SIG-M5 (cell line): ENCODE measurements around the gene LIPC.

Source experiments
- DNase-seq: peaks from one replicate; lab custom pipeline; 2025; lab: John Stamatoyannopoulos, UW

LIPC gene

GRCh38 chr15:58554758-58555157 is 123.0 kb downstream of the LIPC start:
- DNase-seq = no peak

GRCh38 chr15:58555162-58556027 is 123.6 kb downstream of the LIPC start:
- no peak for DNase-seq

DNA sequence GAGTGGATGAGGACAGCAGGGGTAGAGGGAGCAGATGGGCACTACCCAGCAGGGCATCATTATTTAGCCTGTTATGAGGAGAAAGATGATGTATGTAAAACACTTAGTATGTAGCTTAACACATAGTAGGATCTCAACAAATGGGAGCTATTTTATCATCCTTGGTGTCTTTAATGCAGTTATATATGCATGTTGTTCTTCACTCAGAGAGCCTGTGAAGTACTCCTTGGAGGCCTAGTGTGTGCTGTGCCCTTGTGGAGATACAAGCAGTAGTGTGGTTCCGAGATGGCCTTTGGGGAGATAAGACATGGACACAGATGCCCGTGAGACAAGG is 124.2 kb downstream of the LIPC start:
- no peak for DNase-seq

DNA sequence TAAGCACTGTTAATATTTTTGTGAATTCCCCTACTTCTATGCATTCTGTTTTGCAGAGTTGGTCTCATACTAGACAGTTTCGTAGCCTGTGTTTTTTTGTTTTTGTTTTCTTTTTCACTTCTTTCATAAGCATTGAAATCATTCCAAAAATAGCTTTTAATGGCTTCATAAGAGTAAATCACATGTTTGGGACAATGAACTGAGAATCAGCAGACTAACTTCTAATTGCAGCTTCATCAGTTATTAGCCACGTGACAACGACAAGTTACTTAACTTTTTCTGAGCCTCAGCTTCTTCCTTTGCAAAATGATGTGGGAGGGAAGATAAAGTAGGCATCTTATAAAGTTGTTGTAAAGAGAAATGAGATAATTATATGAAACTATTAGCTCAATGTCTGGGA is 124.8 kb downstream of the LIPC start:
- DNase-seq = no peak

- no peak for DNase-seq
Measured at GRCh38 chr15:58558777-58559176, 127.0 kb downstream of the LIPC start.

GRCh38 chr15:58559904-58560588 is 128.3 kb downstream of the LIPC start:
- no peak for DNase-seq

DNA sequence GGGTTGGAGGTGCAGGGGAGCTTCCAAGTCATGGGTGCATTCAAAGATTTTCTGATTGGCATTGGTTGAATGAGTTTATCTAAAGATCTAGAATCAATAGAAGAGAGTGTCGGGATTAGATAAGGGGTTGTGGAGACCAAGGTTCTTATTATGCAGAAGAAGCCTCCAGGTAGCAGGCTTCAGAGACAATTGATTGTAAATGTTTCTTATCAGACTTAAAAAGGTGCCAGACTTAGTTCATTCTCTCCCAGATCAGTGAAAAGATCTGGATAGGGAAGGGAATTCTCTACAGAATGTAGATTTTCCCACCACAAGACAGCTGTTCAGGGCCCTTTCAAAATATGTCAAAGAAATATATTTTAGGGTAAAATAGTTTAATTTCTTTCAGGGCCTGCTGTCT is 129.5 kb downstream of the LIPC start:
- no peak for DNase-seq

DNA sequence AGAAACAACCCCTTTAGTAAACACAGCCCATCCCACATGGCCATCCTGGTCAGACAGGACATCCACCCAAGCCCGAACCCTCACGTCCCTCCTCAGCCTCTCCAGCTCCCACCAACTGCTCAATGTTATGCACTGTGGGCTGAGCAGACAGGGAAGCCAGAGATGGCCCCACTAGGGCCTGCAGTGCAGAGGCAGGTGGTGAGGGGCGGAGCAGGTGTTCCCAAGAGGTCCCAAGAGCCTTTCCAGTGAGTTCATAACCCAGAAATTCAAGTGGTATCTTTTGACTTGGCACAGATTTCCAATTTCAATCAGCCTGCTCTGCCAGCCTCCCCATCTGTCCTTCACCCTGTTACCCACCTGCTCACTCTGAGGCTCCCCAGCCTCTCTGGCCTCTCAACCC is 130.3 kb downstream of the LIPC start:
- no peak for DNase-seq

- DNase-seq = no peak
Measured at GRCh38 chr15:58564981-58565380, 133.2 kb downstream of the LIPC start.

- DNase-seq = no peak
Measured at GRCh38 chr15:58565619-58566018, 133.8 kb downstream of the LIPC start.

- no peak for DNase-seq
Measured at GRCh38 chr15:58566029-58566428, 134.2 kb downstream of the LIPC start.

GRCh38 chr15:58568157-58568571 is 136.4 kb downstream of the LIPC start:
- DNase-seq = no peak

DNA sequence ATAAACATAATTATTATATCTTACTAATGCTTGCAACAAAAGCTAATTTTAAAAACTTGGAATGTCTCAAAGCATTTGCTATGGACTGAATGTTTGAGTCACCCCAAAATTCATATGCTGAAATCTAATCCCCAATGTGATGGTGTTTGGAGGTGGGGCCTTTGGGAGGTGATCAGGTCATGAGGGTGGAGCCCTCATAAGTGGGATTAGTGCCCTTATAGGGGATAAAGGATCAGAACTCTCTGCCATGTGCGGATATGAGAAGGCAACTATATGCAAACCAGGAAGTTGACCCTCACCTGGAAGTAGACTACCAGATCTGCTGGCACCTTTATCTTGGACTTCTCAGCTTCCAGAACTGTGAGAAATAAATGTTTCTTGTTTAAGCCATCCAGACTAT is 137.7 kb downstream of the LIPC start:
- no peak for DNase-seq

- no peak for DNase-seq
Measured at GRCh38 chr15:58571491-58571890, 139.7 kb downstream of the LIPC start.

DNA sequence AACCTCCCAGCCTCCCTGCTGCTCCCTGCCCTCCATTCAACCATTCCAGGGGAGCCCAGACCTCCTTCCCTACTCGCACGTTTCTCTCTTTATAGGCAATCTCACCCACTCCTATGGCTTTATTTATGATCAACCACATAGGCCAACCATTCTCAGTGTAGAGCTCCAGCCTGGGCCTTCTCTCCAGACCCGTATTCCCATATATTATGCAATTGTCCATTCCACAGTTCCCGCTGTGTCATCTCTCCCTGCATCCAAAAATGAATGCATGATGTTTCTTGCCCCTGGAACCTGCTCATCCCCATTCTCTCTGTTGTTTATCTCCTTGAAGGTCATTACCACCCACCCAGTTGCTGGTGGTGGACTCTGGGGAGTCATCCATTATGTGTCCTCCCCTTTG is 140.7 kb downstream of the LIPC start:
- DNase-seq = no peak

DNA sequence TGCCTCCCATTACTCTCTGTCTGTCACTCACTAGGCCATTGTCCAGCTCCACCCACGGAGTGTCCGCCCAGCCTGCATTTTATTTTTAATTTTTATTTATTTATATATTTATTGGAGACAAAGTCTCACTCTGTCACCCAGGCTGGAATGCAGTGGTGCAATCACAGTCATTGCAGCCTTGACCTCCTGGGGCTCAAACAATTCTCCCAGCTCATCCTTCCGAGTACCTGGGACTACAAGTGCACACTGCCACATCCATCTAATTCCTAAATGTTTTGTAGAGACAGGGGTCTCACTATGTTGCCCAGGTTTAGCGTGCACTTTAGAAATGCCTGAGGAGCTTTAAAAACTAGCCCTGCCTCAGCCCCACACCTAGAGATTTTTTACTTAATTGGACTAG is 141.5 kb downstream of the LIPC start:
- DNase-seq = no peak

DNA sequence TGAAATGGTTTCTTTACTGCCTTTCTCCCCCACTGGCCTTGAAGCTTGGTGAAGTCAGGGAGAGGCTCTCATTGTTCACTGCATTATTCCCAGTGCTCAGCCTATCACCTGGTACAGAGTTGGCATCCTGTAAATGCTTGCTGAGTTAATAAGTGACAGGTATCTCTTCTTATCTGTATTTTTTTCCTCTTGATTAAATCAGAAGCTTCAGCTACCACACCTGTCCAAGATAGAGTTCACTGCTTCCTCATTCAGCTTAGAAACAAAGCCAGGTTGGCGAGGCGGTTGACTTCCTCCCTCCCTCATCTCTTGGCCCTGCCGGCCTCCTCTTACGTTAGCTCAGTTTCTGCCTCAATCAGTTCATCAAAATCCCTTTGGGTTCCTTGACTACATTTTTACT is 142.8 kb downstream of the LIPC start:
- no peak for DNase-seq

- no peak for DNase-seq
Measured at GRCh38 chr15:58575045-58575786, 143.4 kb downstream of the LIPC start.

GRCh38 chr15:58576657-58577056 is 144.9 kb downstream of the LIPC start:
- DNase-seq = no peak

- no peak for DNase-seq
Measured at GRCh38 chr15:58582160-58582559, 150.4 kb downstream of the LIPC start.

GRCh38 chr15:58583171-58583908 is 151.5 kb downstream of the LIPC start:
- no peak for DNase-seq

DNA sequence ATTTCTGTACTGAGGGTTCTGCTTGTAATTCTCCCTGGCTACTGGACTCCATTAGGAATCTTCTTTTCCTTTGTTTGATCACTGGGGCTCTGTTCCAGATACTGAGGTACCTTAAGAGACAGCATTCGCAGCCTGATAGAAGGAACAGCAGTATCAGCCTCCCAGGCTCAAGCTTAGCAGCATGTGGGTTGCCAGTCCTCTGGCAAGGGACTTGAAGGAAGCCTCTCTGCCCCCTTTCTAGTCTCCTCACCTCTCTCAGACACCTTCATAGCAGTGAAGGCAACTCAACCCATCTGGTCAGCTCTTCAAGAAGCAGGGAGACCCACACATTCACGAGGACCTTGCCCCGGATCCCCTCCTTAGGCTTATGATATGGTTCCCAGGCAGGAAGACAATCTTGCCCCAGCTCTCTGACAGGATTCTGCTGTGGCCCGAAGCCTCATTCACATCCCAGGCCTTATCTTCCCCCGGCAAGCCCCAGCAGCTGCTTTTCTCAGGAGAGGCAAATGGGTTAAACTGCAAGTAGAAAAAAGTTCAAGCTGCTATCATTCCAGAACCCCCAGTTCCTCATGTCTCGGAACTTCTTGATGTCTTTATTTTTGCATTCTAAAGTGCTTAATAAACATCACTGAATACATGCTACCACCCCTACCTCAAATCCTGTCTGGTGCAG is 153.1 kb downstream of the LIPC start:
- DNase-seq = no peak
